Loucy (cell line): ENCODE measurements around the gene CCDC187.

ENCODE experiments used
- EZH2phosphoT487 ChIP-seq: fragments of 200-600 bp; IDR thresholded peaks from 2 replicates; pipeline ENCODE4 v1.6.1; 2018; ENCODE audit warnings: antibody characterized with exemption, mild to moderate bottlenecking, moderate library complexity, borderline replicate concordance
- TF ChIP-seq, protein P1 (sequence below): fragments of 200-600 bp; sonication (generic); conservative IDR thresholded peaks from 2 replicates; pipeline ENCODE4 v1.5.1; 2014; ENCODE audit warnings: mild to moderate bottlenecking, antibody characterized with exemption, low read length

DNA sequence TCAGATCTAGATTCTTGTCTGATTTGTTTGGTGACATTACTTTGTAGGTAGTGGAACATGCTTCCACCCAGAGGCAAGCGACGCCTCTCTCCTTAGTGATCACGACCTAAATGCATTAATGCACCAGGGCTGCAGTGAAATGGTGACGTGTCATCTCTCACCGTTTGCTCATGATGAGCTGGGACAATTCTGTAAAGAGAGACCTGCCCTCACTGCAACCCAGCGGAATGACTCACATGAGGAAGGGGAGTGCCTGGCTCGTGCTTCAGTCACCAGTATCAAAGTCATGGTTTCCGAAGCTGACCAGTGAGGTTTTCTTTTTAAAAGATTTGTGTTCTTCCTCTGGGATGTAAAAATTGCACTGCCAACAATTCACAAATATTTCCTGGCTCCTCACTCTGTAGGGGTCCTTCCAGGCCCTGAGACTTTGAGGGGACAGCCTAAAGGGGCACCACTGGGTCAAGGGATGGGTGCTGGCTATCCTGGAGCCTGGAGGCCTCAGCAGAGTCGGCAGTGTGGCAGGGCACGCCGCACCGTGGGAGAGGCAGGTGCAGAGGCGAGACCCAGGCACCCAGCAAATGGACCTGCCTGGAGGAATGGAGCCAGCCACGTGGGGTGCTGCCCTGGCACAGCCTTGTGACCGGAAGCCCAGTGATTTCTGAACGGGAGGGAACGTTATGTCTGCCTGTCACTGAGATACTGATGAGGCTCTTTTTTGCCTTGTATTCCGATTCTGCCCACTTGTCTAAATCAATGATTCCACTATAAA lies 75.6 kb downstream of the CCDC187 start:
- TF ChIP-seq, protein P1, sequence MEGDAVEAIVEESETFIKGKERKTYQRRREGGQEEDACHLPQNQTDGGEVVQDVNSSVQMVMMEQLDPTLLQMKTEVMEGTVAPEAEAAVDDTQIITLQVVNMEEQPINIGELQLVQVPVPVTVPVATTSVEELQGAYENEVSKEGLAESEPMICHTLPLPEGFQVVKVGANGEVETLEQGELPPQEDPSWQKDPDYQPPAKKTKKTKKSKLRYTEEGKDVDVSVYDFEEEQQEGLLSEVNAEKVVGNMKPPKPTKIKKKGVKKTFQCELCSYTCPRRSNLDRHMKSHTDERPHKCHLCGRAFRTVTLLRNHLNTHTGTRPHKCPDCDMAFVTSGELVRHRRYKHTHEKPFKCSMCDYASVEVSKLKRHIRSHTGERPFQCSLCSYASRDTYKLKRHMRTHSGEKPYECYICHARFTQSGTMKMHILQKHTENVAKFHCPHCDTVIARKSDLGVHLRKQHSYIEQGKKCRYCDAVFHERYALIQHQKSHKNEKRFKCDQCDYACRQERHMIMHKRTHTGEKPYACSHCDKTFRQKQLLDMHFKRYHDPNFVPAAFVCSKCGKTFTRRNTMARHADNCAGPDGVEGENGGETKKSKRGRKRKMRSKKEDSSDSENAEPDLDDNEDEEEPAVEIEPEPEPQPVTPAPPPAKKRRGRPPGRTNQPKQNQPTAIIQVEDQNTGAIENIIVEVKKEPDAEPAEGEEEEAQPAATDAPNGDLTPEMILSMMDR, result no peak
- TF ChIP-seq EZH2phosphoT487, result no peak
